GM19397 (cell line): ENCODE data around the gene RAB3IP.
A peak's percentile ranks its signal among the peaks of the same experiment; 100 is the strongest.

Experiments
- ATAC-seq: cut with Tn5 transposase; IDR thresholded peaks from one replicate; pipeline ENCODE4 v1.9.1; 2021; ENCODE audit warnings: mild to moderate bottlenecking, moderate library complexity; ENCODE audit not compliant: unreplicated experiment

Gene RAB3IP

GRCh38 chr12:69738351-69739286 lies at the start of gene RAB3IP:
Gene RAB3IP, plus strand, starts transcription at chr12:69738860. Its CDS starts 16,549 bp downstream, at chr12:69755409.
- ATAC-seq: peak; percentile 79

GRCh38 chr12:69689638-69690037 lies 49.0 kb upstream of the RAB3IP start:
- ATAC-seq: no peak

GRCh38 chr12:69694123-69694522 lies 44.5 kb upstream of the RAB3IP start:
- ATAC-seq: no peak

GRCh38 chr12:69698054-69698453 lies 40.6 kb upstream of the RAB3IP start:
- ATAC-seq: no peak

GRCh38 chr12:69698769-69699540 lies 39.7 kb upstream of the RAB3IP start, which contains the start of gene BEST3:
Gene BEST3, minus strand, starts transcription at chr12:69699303. Its CDS starts 1,505 bp downstream, at chr12:69697798.
- no peak for ATAC-seq

- ATAC-seq: no peak
Observed at GRCh38 chr12:69701826-69702225, 36.8 kb upstream of the RAB3IP start.

GRCh38 chr12:69703146-69703642 lies 35.5 kb upstream of the RAB3IP start:
- no peak for ATAC-seq

GRCh38 chr12:69704357-69704756 lies 34.3 kb upstream of the RAB3IP start:
- no peak for ATAC-seq

GRCh38 chr12:69708649-69709048 lies 30.0 kb upstream of the RAB3IP start:
- no peak for ATAC-seq

GRCh38 chr12:69712826-69713225 lies 25.8 kb upstream of the RAB3IP start:
- ATAC-seq: no peak

GRCh38 chr12:69714542-69714941 lies 24.1 kb upstream of the RAB3IP start:
- no peak for ATAC-seq

- ATAC-seq: no peak
Observed at GRCh38 chr12:69719336-69720316, 19.0 kb upstream of the RAB3IP start.

- ATAC-seq: no peak
Observed at GRCh38 chr12:69720750-69721149, 17.9 kb upstream of the RAB3IP start.

- ATAC-seq: no peak
Observed at GRCh38 chr12:69726922-69727321, 11.7 kb upstream of the RAB3IP start.

GRCh38 chr12:69732088-69732487 lies 6.6 kb upstream of the RAB3IP start:
- ATAC-seq: no peak

- no peak for ATAC-seq
Observed at GRCh38 chr12:69733638-69734037, 5.0 kb upstream of the RAB3IP start.

- peak; percentile 37 for ATAC-seq
Observed at GRCh38 chr12:69739287-69740191, 879 bp downstream of the RAB3IP start.

- no peak for ATAC-seq
Observed at GRCh38 chr12:69744109-69744508, 5.4 kb downstream of the RAB3IP start.

GRCh38 chr12:69751476-69751875 lies 12.8 kb downstream of the RAB3IP start:
- ATAC-seq: no peak
